Measurements from ENCODE around the gene PCBD1. TPM values are rescaled to one million over a fixed set of nuclear protein-coding genes. Genes with fewer than 3 reads are reported as not detected.
A peak's percentile ranks its signal among the peaks of the same experiment; 100 is the strongest.

Gene PCBD1
- total and polyA plus RNA-seq, 2 donors from 2014 or later, result 90.1 to 371 TPM

- no peaks in the 10 kb centered on the region for H3K36me3 ChIP-seq (ENCODE audit: control insufficient read depth in 2 of 3, insufficient read depth in 3 of 3, low read length in 3 of 3)
- H3K4me1 ChIP-seq (ENCODE audit: control insufficient read depth in 2 of 3, insufficient read depth in 2 of 3, low read depth in 1 of 3, low read length in 3 of 3), result peaks cover 0 to 5% (median 0%) of the 10 kb centered on the region in 3 donors
- peak; percentile 86 for TF ChIP-seq CTCF (IDR thresholded peaks at IDR 0.05; ENCODE audit: borderline replicate concordance, extremely low read depth, insufficient read depth)
- H3K27ac ChIP-seq (ENCODE audit: low read depth in 2 of 2, low read length in 2 of 2), result no peak overlapping the region
- no peak overlapping the region for H3K9ac ChIP-seq (ENCODE audit: low read length in 3 of 3)
- H3K9me3 ChIP-seq (ENCODE audit: control insufficient read depth in 2 of 3, insufficient read depth in 1 of 3, low read length in 3 of 3), result no peaks in the 10 kb centered on the region
- no peak overlapping the region for H3K4me3 ChIP-seq (ENCODE audit: low read length in 3 of 3)
- FAIRE-seq, result no peak
- intact Hi-C loops (cut with DNase I), result no loop called here
- no peaks in the 10 kb centered on the region for H3K27me3 ChIP-seq (ENCODE audit: control insufficient read depth, insufficient read depth, low read length)
- peak; percentile 60 to 86 (median 78) for DNase-seq
These were observed 15.0 kb upstream of the PCBD1 start for GRCh38 chr10:70903262-70903921.

- no peaks in the 10 kb centered on the region for H3K9me3 ChIP-seq (ENCODE audit: control insufficient read depth in 2 of 3, insufficient read depth in 1 of 3, low read length in 3 of 3)
These were observed 14.4 kb upstream of the PCBD1 start for GRCh38 chr10:70902661-70903261.

GRCh38 chr10:70901276-70901878 lies 13.0 kb upstream of the PCBD1 start:
- DNase-seq, result no peak
- no peak for TF ChIP-seq CTCF (IDR thresholded peaks at IDR 0.05; ENCODE audit: borderline replicate concordance, extremely low read depth, insufficient read depth)
- intact Hi-C loops (cut with DNase I), result no loop called here

More at GRCh38 chr10:70902661-70903261, 14.4 kb upstream of the PCBD1 start:
- Histone ChIP-seq H3K4me1 (ENCODE audit: control insufficient read depth in 2 of 3, insufficient read depth in 2 of 3, low read depth in 1 of 3, low read length in 3 of 3) (peaks cover 0 to 5% (median 0%) of the 10 kb centered on the region in 3 donors), H3K9ac (ENCODE audit: low read length in 3 of 3) (no peak overlapping the region), H3K4me3 (ENCODE audit: low read length in 3 of 3) (no peak overlapping the region), H3K36me3 (ENCODE audit: control insufficient read depth in 2 of 3, insufficient read depth in 3 of 3, low read length in 3 of 3) (no peaks in the 10 kb centered on the region), H3K27ac (ENCODE audit: low read depth in 2 of 2, low read length in 2 of 2) (no peak overlapping the region), H3K27me3 (ENCODE audit: control insufficient read depth, insufficient read depth, low read length) (no peaks in the 10 kb centered on the region)
- no peak for FAIRE-seq
- intact Hi-C loops (cut with DNase I), result no loop called here
- no peak for DNase-seq
- no peak for TF ChIP-seq CTCF (IDR thresholded peaks at IDR 0.05; ENCODE audit: borderline replicate concordance, extremely low read depth, insufficient read depth)

More at GRCh38 chr10:70901276-70901878, 13.0 kb upstream of the PCBD1 start:
- Histone ChIP-seq H3K9ac (ENCODE audit: low read length in 3 of 3) (no peak overlapping the region), H3K27ac (ENCODE audit: low read depth in 2 of 2, low read length in 2 of 2) (no peak overlapping the region), H3K36me3 (ENCODE audit: control insufficient read depth in 2 of 3, insufficient read depth in 3 of 3, low read length in 3 of 3) (no peaks in the 10 kb centered on the region), H3K27me3 (ENCODE audit: control insufficient read depth, insufficient read depth, low read length) (no peaks in the 10 kb centered on the region), H3K4me3 (ENCODE audit: low read length in 3 of 3) (no peak overlapping the region), H3K4me1 (ENCODE audit: control insufficient read depth in 2 of 3, insufficient read depth in 2 of 3, low read depth in 1 of 3, low read length in 3 of 3) (peaks cover 0 to 5% (median 0%) of the 10 kb centered on the region in 3 donors), H3K9me3 (ENCODE audit: control insufficient read depth in 2 of 3, insufficient read depth in 1 of 3, low read length in 3 of 3) (no peaks in the 10 kb centered on the region)
- no peak for FAIRE-seq
